Kidney glomerular epithelial cell (primary cell): Measurements from ENCODE around the gene RBM3.

Source experiments
- DNase-seq: peaks from one replicate; lab custom pipeline; 2025; lab: John Stamatoyannopoulos, UW

The RBM3 gene

GRCh38 chrX:48626401-48627298 is 52.4 kb downstream of the RBM3 start:
- no peak for DNase-seq
